IPS DF 4.7 (cell line): ENCODE results near the gene LAMA4.

Experiments
- DNase-seq: peaks from one replicate; pipeline ENCODE4 v3.0.0-alpha.2; 2013; ENCODE audit warnings: low spot score; ENCODE audit errors: extremely low read depth

Gene LAMA4, protein sequence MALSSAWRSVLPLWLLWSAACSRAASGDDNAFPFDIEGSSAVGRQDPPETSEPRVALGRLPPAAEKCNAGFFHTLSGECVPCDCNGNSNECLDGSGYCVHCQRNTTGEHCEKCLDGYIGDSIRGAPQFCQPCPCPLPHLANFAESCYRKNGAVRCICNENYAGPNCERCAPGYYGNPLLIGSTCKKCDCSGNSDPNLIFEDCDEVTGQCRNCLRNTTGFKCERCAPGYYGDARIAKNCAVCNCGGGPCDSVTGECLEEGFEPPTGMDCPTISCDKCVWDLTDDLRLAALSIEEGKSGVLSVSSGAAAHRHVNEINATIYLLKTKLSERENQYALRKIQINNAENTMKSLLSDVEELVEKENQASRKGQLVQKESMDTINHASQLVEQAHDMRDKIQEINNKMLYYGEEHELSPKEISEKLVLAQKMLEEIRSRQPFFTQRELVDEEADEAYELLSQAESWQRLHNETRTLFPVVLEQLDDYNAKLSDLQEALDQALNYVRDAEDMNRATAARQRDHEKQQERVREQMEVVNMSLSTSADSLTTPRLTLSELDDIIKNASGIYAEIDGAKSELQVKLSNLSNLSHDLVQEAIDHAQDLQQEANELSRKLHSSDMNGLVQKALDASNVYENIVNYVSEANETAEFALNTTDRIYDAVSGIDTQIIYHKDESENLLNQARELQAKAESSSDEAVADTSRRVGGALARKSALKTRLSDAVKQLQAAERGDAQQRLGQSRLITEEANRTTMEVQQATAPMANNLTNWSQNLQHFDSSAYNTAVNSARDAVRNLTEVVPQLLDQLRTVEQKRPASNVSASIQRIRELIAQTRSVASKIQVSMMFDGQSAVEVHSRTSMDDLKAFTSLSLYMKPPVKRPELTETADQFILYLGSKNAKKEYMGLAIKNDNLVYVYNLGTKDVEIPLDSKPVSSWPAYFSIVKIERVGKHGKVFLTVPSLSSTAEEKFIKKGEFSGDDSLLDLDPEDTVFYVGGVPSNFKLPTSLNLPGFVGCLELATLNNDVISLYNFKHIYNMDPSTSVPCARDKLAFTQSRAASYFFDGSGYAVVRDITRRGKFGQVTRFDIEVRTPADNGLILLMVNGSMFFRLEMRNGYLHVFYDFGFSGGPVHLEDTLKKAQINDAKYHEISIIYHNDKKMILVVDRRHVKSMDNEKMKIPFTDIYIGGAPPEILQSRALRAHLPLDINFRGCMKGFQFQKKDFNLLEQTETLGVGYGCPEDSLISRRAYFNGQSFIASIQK (N-terminal part only)

DNA sequence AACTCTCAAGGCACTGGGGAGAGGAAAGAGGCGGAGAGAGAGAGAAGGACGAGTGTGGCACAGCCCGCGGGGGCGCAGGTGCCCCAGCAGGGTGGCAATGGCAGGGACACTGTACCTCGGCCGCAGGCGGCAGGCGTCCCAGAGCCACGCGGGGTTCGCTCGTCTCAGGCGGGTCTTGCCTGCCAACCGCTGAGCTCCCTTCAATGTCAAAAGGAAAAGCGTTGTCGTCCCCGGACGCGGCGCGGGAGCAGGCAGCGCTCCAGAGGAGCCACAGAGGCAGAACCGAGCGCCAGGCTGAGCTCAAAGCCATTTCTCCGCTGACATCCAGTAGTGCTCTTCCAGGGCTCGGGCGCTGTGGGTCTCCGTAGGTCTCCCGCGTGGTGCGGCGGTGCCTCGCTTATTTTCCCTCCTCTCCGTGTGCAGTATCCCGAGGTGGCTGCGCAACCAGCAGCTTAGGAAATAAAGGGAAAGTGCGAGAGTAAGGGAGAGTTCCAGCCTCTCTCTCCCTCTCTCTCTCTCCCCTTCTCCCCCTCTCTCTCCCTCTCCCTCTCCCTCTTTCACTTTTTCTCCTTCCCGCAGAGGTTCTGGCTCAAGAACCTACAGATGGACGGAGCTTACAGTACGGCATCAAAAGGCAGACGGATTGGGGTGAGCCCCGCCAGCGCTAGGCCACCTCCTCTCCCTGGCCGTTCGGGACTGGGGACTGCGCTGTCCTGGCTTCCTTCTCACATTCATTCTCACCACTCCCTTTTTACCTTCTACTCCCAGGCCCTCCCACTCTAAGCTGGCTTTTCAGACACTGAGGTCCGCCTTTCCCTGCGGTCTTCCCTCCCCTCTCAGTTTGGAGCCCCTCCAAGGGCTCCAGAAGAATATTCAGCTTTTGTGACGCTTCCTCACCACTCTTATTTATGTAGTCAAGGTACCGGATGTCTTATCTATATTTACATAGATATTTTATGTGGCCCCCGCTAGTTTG, at the start of gene LAMA4:
Gene LAMA4, minus strand, starts transcription at position 727 of the 976 bp plus-strand sequence. Its CDS starts 417 bp downstream, at position 310.
- no peak for DNase-seq

DNA sequence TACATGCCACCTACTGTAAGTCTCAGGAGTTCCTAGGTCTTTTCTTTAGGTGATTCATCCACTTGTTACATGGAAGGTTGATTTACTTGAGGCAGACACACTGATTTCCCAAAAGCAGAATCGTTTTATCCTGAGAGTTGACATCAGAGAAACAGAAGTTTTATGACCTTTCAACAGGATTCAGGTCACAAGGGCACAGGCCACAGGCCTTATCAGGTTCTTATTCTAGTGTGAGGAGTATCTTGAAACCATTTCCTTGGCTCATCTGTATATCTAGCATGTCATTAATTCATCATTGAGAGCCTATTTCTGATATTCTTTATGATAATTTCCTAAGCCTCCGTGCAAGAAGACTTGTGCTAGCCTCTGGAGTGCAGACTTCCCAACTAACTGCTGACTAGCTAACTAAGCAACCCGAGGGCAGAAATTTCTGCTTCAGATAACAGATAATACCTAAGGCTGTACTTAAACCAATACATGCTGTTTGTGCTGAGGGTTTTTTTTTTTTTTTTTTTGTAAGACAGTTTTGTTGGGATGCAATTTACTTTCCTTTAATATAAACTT, 47.9 kb upstream of the LAMA4 start:
- DNase-seq, result no peak

DNA sequence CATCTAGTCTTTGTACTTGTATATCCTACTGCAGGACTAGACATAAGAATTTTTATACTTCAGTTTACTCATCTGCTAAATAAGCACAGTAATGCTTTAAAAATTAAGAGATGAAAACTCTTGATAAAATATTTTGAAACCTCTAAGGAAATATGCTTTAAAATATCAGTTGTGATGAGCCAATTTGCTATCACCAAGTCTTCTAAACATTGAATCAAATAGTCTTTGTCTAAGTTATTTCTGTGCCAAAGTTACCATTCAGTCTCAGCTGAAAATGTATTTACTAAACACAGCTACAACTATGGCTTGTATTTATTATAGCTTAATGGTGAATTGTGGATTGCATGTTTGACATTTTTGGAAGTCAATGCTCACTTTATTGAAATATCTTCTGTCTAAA, 46.5 kb upstream of the LAMA4 start:
- DNase-seq, result no peak

DNA sequence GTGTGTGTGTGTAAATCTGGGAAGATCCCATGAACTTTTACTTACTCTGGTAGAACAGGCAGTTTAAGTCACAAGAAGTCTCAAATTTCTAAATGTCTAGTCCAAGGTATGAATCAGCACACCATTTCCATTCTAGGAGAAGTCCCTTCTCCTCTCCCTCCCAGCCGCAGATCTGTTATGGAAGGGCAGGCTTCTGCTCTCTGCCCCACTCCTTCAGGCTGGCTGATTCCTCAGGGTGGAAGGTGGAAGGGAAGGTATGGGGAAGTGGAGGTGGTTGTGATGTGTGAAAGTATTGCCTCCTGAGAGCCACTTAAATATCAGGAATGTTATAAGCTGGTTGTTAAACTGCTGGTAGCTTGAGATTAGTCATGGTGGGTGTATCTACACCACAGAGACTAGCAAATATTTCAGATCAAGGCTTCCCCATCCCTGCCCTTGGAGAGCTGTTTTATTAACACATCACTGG, 44.5 kb upstream of the LAMA4 start:
- no peak for DNase-seq

DNA sequence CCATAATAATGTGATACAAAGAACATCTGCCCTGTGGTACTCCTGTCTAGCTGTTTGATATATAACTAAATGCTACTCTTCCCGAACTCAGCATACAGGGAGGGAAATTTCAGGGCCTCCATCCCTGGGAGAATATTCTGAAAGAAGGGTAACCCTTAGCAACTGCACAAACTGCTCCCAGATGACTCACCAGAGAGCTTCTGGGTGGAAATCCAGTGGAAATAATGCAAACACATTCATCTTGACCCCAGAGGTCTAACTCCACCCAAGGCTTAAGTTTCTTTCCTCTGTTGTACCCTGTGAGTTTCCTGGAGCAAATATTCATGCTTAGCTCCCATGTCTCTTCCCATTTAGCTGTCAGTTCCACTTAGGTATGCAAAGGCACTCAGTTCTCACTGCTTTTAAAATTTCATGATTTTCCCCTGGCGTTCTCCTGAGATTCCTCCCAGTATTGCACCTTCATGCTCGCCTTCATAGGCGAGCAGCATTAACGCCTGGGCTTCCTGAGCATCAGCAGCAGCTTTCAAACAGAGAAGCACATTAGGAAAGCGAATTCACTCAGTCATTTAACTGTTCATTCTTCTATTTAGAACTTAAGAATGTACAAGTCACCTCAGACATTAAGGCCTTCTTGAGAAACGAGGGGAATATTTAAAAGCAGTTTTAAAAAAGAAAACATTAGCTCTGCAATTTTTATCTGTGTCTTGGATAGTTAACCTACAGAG, 43.8 kb upstream of the LAMA4 start:
- DNase-seq, result no peak

DNA sequence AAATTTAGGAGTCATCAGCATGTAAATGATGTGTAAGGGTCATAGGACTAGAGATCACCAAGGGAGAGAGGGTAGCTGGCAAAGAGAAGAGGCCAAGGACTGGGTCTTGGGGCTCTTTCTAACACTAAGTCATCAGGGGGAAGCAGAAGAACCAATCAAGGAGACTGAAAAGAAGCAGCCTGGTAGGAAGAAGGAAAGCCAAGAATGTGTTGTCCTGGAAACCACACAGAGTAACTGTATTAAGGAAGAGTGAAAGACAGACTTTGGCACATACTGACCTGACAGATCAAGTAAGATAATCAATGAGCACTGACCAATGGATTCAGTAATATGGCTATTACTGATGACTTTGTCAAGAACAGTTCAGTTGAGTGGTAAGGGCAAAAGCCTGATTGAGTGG, 42.3 kb upstream of the LAMA4 start:
- DNase-seq, result no peak

DNA sequence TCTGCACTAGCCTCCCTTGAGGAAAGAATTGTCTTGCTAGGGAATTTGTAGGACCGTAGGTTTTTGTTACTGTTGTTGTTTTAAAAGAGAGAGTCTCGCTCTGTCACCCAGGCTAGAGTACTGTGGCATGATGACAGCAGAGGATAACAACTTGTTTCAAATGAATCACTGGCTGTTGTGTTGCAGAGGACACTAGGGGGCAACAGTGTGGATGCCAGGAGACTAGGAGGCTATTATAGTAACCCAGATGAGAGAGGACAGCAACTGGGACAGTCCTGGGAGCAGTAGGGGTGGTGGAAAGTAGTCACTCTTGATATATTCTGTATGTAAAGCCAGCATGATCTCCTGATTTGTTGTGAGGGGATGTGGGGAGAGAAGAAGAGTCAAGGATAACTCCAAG, 41.8 kb upstream of the LAMA4 start:
- no peak for DNase-seq

DNA sequence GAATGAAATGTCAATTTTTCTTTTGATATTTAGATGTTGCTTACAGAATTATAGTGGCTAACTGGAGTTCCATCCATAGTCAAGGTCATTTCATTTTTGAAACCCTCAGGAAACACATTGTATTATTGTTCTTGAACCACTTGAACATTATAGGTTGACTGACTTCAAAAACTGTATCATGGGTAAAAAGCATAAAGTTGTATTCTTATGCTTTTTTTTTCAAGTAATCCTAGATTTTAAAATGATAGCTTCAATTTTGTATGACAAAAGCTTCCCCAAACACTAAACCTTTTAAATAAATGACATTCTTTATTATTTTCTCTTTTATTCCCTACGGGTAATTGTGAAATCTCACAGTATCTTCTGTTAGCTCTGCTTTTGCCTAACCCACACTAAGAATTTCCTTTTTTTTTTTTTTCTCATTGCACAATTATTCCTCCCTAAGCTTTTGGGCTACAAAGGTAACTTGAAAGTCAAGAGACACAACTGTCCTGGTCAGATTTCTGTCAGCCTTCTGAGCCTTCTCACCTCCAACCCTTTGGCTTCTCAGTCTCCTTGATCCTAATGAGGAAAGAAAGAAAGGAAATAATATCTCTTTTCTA, 36.9 kb upstream of the LAMA4 start:
- DNase-seq, result no peak

DNA sequence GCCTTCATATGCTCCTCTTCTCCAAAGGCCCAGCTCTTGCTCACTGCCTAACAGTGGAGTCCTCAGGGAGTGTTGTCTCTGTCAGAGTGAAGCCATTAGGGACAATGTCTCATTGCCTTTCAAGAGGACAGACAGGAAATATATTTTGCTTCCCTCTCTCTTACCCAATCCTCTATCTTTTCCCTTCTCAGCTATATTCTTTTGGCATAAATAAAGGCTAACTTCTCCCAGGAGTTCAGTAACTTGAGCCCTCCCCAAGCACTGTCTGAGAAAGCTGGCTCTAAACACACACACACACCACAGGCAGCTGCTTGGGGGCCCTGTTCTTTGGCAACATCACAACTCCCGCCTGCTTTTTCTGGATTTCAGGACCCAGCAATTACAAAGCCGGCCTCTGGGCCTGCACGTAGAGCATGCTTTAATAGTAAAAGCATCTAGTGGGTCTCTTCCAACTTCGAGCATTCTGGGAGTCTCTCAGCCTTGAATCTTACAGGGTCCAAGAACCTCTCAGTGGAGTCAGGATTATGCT, 34.7 kb upstream of the LAMA4 start:
- no peak for DNase-seq

DNA sequence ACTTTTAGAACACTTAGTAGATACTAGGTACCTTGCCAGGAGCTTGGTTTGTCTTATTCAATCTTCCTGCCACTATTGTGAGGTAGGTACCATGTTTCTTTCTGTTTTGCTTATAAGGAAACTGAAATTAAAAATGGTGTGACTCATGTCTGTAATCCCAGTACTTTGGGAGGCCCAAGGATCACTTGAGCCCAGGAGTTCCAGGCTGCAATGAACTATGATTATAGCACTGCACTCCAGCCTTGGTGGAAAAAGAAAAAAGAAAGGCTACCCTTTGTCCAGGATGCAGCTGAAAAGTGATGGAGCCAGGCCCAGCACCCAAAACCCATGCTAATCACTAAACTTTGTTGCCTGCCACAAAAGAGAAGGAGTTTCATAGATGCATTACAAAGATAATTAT, 34.1 kb upstream of the LAMA4 start:
- no peak for DNase-seq

DNA sequence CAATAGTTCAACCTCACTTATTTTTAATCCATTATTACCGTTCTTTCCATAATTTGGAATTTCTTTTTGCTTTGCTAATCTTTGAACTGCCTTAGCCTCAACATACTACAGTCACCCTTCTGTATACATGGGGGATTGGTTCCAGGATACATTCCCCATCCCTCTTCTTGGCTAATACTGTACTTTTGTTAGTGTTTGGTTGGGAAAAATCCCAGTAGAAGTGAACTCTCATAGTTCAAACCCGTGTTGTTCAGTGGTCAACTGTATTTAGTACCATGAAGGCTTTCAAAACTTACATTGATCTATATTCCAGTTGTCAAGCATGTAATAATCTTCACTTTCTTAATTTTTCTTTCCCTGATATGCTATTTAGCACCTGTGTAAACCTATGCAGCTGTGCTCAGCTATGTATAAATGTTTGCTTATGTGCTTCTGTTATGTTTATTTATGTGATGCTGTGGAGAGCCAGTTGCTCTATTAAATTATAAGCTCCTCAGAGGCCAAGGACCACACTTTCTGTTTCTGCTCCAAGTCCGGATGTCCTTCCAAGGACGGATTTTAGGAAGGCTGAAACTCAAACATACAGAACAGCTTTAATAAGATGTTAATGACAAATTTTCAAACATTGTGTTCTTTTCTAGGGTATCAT, 33.3 kb upstream of the LAMA4 start:
- DNase-seq, result no peak

DNA sequence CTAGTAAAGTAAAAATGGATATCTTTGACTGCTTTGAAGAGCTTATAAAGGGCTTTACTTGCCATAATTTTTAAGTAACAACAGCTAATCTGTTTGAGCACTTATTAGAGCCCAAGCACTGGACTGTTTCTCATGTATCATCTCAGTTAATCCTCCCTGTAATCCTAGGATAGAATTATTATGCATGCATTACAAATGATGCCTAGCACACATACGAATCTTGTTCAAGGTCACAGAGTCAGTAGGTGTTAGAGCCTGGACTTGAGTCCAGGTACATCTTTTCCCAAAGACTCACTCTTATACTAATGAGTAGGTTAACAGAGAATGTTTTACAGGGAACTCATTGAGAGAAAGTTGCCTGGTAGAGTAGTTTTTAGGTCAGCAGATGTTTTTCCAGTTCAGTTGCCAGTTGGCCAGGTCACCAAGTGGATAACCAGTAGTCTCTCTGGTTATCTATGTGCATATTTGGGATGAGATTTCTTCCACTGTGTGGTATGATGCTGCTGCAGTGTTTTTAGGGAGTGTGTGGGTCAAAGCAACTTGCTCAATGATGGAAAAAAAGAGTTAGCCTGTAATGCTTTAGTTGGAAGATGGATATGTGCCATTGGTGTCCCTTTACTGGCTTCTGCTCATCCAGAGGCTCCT, 32.3 kb upstream of the LAMA4 start:
- no peak for DNase-seq

DNA sequence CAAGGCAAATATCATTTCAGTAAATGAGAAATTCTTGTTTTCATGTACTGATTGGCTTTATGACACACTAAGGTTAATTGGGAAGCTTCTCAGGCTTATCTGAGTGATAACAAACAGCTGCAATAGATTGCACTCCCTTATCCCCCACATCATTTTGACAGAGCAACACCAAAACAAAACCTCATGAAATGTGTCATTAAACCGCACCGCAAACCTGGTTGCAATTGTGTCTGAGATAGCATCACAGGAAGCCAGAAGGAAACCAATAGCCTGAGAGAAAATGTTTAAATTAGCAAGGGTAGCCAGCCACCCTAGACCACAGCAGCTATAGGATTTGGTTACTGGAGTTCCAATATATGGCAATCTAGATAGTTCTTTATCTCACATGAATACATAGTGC, 31.6 kb upstream of the LAMA4 start:
- DNase-seq, result no peak

DNA sequence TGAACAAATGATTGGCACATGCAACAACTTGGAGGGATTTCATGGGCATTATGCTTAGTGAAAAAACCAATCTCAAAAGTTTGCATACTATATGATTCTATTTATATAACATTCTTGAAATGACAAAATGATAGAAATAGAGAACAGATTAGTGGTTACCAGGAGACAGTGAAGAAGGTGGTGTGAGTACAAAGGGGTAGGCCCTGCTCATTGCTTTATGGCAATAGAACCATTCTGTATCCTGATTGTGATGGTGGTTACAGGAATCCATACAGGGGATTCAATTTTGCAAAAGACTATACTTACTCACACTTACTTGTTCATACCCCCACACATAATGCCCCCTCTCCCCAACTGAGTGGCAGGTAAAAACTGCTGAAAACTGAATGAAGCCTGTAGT, 30.2 kb upstream of the LAMA4 start:
- DNase-seq, result no peak

DNA sequence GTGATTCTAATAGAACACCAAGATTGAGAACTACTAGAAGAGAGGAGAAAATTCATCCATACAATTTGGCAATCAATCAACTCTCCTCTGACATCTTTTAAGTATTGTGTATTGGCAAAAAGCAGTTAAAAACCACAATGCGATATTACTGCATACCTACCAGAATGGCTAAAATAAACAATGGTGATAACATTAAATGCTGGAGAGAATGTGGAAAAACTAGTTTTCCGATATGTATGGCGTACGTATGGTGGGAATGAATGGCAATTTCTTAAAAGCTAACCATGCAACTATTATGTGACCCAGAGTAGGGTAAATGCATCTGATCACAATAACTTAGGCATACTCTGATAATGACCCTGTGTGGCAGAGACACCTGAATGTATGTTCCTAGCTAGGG, 29.3 kb upstream of the LAMA4 start:
- no peak for DNase-seq

DNA sequence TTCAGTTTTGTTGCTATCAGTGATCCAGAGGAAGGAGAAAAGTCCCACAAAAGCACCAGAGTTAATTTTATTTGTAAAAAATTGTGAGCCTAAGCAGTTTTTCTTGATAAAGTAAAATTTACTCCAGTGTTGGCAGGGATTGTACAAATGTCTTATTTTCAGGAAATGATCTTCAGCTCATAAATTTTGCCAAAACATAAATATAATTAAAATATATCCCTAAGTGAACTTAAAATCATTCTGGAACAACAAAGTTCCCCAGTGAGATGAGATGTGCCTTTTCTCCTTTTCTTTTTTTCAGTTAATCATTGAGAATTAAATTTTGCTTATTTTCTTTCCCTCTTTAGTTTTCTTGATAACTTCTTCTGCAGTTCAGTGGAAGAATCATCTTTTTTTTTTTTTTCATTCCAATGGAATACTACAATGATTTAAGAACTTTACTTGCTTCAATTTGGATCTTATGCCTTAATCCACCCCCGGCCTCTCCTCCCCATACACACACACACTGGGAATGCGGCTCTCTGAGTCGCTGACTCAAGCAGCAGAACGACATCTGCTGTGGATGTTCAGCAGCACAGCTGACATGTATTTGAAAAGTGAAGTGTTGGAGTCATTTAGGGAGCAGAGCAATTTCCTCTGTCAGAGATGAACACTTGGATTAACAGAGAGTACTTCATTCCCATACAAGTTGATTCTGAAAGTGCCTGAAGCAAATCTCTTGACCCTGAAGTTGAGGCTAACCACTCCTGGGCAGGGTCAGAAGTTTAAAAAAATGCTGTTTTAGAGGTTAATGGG, 27.7 kb upstream of the LAMA4 start:
- no peak for DNase-seq
